DOHH2 (cell line): ENCODE data around the gene UVRAG.

ENCODE experiments used
- H3F3A ChIP-seq: fragments of 200-600 bp; sonication (generic), shearing (Covaris generic); 2 replicates; pipeline ENCODE4 v1.6.0; 2016; ENCODE audit warnings: antibody characterized with exemption, mild to moderate bottlenecking; ENCODE audit not compliant: control insufficient read depth, insufficient read depth
- H3K27ac ChIP-seq: fragments of 200-600 bp; sonication (generic); 2 replicates; pipeline ENCODE4 v1.5.1; 2014; ENCODE audit warnings: low read depth, mild to moderate bottlenecking, low read length, moderate library complexity
- H3K27me3 ChIP-seq: fragments of 200-600 bp; sonication (generic); 2 replicates; pipeline ENCODE4 v1.6.1; 2014; ENCODE audit warnings: mild to moderate bottlenecking, low read length, mixed read lengths; ENCODE audit not compliant: control insufficient read depth
- H3K36me3 ChIP-seq: fragments of 200-600 bp; sonication (generic); 2 replicates; pipeline ENCODE4 v1.6.1; 2014; ENCODE audit warnings: mild to moderate bottlenecking, low read length, moderate library complexity, mixed read lengths; ENCODE audit not compliant: control insufficient read depth
- H3K4me1 ChIP-seq: fragments of 200-600 bp; sonication (generic); 2 replicates; pipeline ENCODE4 v1.6.1; 2014; ENCODE audit warnings: mild to moderate bottlenecking, low read length, mixed read lengths; ENCODE audit not compliant: control insufficient read depth
- H3K4me2 ChIP-seq: fragments of 200-600 bp; sonication (generic); 2 replicates; pipeline ENCODE4 v1.6.0; 2014; ENCODE audit warnings: mild to moderate bottlenecking, low read length, moderate library complexity
- H3K4me3 ChIP-seq: fragments of 200-600 bp; sonication (generic); 2 replicates; pipeline ENCODE4 v1.5.1; 2014; ENCODE audit warnings: mild to moderate bottlenecking, low read length, mixed read lengths
- H3K79me2 ChIP-seq: fragments of 200-600 bp; sonication (generic); 2 replicates; pipeline ENCODE4 v1.6.1; 2014; ENCODE audit warnings: mild to moderate bottlenecking, low read length, mixed read lengths; ENCODE audit not compliant: control insufficient read depth
- H3K9me2 ChIP-seq: fragments of 200-600 bp; sonication (generic); replicated peaks from 2 replicates; pipeline ENCODE4 v1.6.1; 2014; ENCODE audit warnings: mild to moderate bottlenecking, low read length, mixed read lengths; ENCODE audit not compliant: control insufficient read depth
- H3K9me3 ChIP-seq: fragments of 200-600 bp; sonication (generic); 2 replicates; pipeline ENCODE4 v1.6.1; 2014; ENCODE audit warnings: antibody characterized with exemption, low read length, mixed read lengths; ENCODE audit not compliant: control insufficient read depth, insufficient read depth
- H4K20me1 ChIP-seq: fragments of 200-600 bp; sonication (generic); 2 replicates; pipeline ENCODE4 v1.6.0; 2014; ENCODE audit warnings: low read depth, mild to moderate bottlenecking, antibody characterized with exemption, low read length, moderate library complexity; ENCODE audit not compliant: control insufficient read depth, insufficient read depth
- EZH2phosphoT487 ChIP-seq: fragments of 200-600 bp; sonication (generic); IDR thresholded peaks from 2 replicates; pipeline ENCODE4 v1.6.1; 2017; ENCODE audit warnings: borderline replicate concordance, mild to moderate bottlenecking, antibody characterized with exemption, low read length, moderate library complexity, mixed read lengths
- TF ChIP-seq, protein P1 (sequence below): fragments of 200-600 bp; sonication (generic); IDR thresholded peaks from one replicate; pipeline ENCODE4 v1.5.1; 2014; ENCODE audit warnings: antibody characterized with exemption, mild to moderate bottlenecking, low read depth, low read length; ENCODE audit not compliant: poor library complexity, severe bottlenecking

UVRAG gene

DNA sequence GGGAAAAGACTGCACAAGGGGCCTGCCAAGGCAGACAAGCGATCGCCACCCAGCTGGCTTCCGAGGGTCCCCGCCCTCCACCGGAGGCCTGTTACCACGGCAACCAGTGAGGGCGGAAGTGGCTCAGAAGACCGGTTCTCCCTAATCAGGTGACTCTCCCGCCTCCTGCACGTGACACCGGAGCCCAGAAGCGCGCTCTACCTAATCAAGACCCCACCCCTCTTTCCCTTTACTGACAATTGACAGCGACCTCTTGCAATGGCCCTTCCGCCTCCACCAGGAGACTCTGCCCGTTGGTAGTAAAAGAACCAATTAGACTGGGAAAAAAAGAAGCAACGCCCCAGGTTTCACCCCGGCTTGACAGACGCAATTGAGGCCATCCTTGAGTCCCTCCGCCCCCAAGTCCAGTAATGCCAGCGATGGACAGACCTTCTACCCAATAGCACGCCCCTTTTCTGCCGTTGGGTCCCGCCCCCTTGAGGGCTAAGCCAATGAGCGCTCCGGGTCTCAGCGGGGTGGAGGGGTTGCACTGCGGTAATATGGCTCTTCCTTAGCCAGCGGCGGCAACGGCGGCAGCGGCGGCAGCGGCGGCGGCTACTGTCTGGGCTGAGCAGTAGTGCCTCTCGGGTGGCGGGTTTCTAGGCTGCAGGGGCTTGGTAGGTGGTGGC is at the start of gene UVRAG:
Gene UVRAG (plus strand): TSS at position 534 of the 668 bp plus-strand sequence. CDS start 198 bp downstream, outside the sequence.
- Histone ChIP-seq H3K4me1 (peaks cover 67% of the 10 kb centered on the region), H3F3A (peaks cover 7% of the 10 kb centered on the region), H3K4me2 (peak within 1 kb of the TSS; percentile 75), H3K9me3 (no peaks in the 10 kb centered on the region), H4K20me1 (no peaks in the 10 kb centered on the region), H3K36me3 (peaks cover 41% of the 10 kb centered on the region), H3K4me3 (peak within 1 kb of the TSS; percentile 98), H3K9me2 (no peaks in the 10 kb centered on the region), H3K79me2 (peaks cover 77% of the 10 kb centered on the region), H3K27me3 (no peaks in the 10 kb centered on the region), H3K27ac (peak within 1 kb of the TSS; percentile 99)
- TF ChIP-seq, protein P1, sequence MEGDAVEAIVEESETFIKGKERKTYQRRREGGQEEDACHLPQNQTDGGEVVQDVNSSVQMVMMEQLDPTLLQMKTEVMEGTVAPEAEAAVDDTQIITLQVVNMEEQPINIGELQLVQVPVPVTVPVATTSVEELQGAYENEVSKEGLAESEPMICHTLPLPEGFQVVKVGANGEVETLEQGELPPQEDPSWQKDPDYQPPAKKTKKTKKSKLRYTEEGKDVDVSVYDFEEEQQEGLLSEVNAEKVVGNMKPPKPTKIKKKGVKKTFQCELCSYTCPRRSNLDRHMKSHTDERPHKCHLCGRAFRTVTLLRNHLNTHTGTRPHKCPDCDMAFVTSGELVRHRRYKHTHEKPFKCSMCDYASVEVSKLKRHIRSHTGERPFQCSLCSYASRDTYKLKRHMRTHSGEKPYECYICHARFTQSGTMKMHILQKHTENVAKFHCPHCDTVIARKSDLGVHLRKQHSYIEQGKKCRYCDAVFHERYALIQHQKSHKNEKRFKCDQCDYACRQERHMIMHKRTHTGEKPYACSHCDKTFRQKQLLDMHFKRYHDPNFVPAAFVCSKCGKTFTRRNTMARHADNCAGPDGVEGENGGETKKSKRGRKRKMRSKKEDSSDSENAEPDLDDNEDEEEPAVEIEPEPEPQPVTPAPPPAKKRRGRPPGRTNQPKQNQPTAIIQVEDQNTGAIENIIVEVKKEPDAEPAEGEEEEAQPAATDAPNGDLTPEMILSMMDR = no peak
- TF ChIP-seq EZH2phosphoT487 = no peak

DNA sequence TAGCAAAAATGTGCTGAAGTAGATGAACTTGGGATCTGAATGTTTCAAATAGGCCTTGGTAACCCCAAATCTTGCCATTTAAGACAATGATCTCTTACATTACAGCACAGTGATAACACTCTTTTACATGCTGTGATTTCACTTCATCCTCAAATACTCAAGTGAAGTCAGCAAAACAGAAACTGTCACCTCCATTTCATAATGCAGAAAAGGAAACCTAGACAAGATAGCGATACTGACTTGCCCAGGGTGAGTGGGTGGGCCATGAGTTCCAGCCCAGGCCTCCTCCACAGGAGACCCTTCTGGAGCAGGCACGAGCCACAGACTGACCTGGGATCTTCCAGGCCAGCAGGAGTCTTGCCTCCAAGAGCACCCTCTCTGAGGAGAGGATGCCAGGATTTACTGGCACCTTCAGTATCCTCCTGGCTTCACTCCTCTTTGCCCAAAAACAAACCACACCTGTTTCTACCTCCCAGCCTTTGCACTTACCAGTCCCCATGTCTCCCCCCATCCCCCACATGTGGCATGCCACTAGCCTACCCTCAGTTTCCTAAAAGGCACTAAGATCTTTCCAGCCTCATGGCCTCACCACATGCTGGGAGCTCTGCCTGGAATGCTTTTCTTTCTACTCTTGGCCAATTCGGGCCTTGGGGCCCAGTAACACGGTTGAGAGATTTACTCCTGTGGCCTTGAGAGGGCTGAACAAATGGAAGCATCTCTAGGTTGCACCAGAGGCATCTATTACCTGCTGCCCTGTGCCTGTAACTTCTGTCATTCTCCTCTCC is 48.4 kb upstream of the UVRAG start:
- Histone ChIP-seq H3K36me3 (no peaks in the 10 kb centered on the region), H3K4me2 (no peak overlapping the region), H3F3A (no peaks in the 10 kb centered on the region), H3K9me2 (no peaks in the 10 kb centered on the region), H3K27me3 (peaks cover 26% of the 10 kb centered on the region), H3K9me3 (no peaks in the 10 kb centered on the region), H3K4me1 (peaks cover 25% of the 10 kb centered on the region), H4K20me1 (no peaks in the 10 kb centered on the region), H3K79me2 (no peaks in the 10 kb centered on the region), H3K4me3 (no peak overlapping the region), H3K27ac (no peak overlapping the region)
- TF ChIP-seq, protein P1 = no peak
- TF ChIP-seq EZH2phosphoT487 = no peak

DNA sequence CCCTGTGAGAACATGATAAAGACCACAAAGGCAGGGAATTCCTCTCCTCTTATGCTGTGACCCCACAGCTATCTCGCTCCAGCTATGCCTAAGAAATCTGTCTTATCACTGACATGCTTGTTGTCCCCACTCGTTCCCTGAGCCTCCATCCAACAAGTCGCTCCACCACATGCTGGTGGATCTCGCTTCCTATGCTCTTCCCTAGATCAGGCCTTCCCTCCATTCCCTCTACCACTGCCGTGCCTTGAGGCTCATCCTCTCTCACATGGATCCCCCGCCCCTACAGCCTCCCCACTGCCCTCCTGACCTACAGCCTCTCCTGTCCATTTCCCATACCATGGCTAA is 47.8 kb upstream of the UVRAG start:
- Histone ChIP-seq H3K4me3 (no peak overlapping the region), H3F3A (no peaks in the 10 kb centered on the region), H3K36me3 (no peaks in the 10 kb centered on the region), H3K79me2 (no peaks in the 10 kb centered on the region), H3K4me2 (no peak overlapping the region), H3K27me3 (peaks cover 26% of the 10 kb centered on the region), H3K9me3 (no peaks in the 10 kb centered on the region), H3K27ac (no peak overlapping the region), H4K20me1 (no peaks in the 10 kb centered on the region), H3K9me2 (no peaks in the 10 kb centered on the region), H3K4me1 (peaks cover 31% of the 10 kb centered on the region)
- TF ChIP-seq EZH2phosphoT487 = no peak
- TF ChIP-seq, protein P1 = no peak
